ENCODE data around the gene GADD45GIP1. TPM values are rescaled to one million over a fixed set of nuclear protein-coding genes. Genes with fewer than 3 reads are reported as not detected.
A peak's percentile ranks its signal among the peaks of the same experiment; 100 is the strongest.

Gene GADD45GIP1
- total and polyA plus RNA-seq, 2 donors (not counting 1 experiment from before 2014, with no cell fraction given) = 12.6 to 17.5 TPM

- H3K36me3 ChIP-seq (replicated peaks in 1 of 2; ENCODE audit: control extremely low read depth in 1 of 2, control insufficient read depth in 1 of 2, extremely low read depth in 1 of 2, insufficient read depth in 2 of 2, low read length in 1 of 2) = peaks cover 5 to 43% of the 10 kb centered on the region in 2 experiments
- DNase-seq (peak; percentile 20), ATAC-seq (ENCODE audit: low read depth) (no peak)
- ChIA-PET CTCF (no interaction called here), POLR2A (no interaction called here)
- Mint-ChIP-seq H3K27me3 (no peaks in the 10 kb centered on the region), H3K4me3 (no peak overlapping the region), H3K27ac (no peak overlapping the region), H3K4me1 (peaks cover 24% of the 10 kb centered on the region), H3K9me3 (ENCODE audit: insufficient read depth) (no peaks in the 10 kb centered on the region)
- peaks cover 14 to 21% of the 10 kb centered on the region in 2 donors for H3K4me1 ChIP-seq (ENCODE audit: control insufficient read depth in 2 of 2, insufficient read depth in 2 of 2, low read length in 2 of 2)
- H3K27me3 ChIP-seq (replicated peaks in 1 of 4; ENCODE audit: control extremely low read depth in 1 of 4, control insufficient read depth in 3 of 4, insufficient read depth in 4 of 4, low read length in 3 of 4) = no peaks in the 10 kb centered on the region
- H4K20me1 ChIP-seq (ENCODE audit: control insufficient read depth, insufficient read depth, low read length, poor library complexity, severe bottlenecking) = peaks cover 29% of the 10 kb centered on the region
- peaks cover 60% of the 10 kb centered on the region for H3K79me2 ChIP-seq (ENCODE audit: control insufficient read depth, insufficient read depth, low read length)
- no peak overlapping the region for H3K4me2 ChIP-seq (replicated peaks; ENCODE audit: low read depth, low read length, poor library complexity, severe bottlenecking)
- H3K27ac ChIP-seq (ENCODE audit: low read length in 2 of 2) = no peak overlapping the region
- H3K9me3 ChIP-seq (ENCODE audit: control extremely low read depth in 1 of 3, control insufficient read depth in 2 of 3, insufficient read depth in 1 of 3, low read length in 2 of 3) = no peaks in the 10 kb centered on the region
- H3K4me3 ChIP-seq (ENCODE audit: control extremely low read depth in 1 of 5, extremely low read depth in 1 of 5, insufficient read depth in 1 of 5, low read depth in 2 of 5, low read length in 4 of 5) = no peak overlapping the region
- no peak overlapping the region for H3K9ac ChIP-seq (ENCODE audit: low read length)
- intact Hi-C loops (cut with micrococcal nuclease) = no loop called here
- no peak overlapping the region for H2AFZ ChIP-seq (ENCODE audit: insufficient read depth, low read depth, low read length, poor library complexity, severe bottlenecking)
- no peak for TF ChIP-seq CTCF (IDR thresholded peaks at IDR 0.05)
- no peak for TF ChIP-seq EZH2 (IDR thresholded peaks at IDR 0.05; ENCODE audit: borderline replicate concordance, insufficient read depth, low read depth, low read length, poor library complexity, severe bottlenecking)
- 83% methylated on average over 10 of the region's 19 CpGs for WGBS (ENCODE audit: insufficient coverage)
Measured at GRCh38 chr19:12930002-12930645, 26.9 kb downstream of the GADD45GIP1 start.

- Mint-ChIP-seq H3K4me3 (no peak overlapping the region), H3K4me1 (peaks cover 3% of the 10 kb centered on the region), H3K9me3 (ENCODE audit: insufficient read depth) (no peaks in the 10 kb centered on the region), H3K27me3 (no peaks in the 10 kb centered on the region), H3K27ac (no peak overlapping the region)
- no peak overlapping the region for H3K9ac ChIP-seq (ENCODE audit: low read length)
- TF ChIP-seq CTCF (IDR thresholded peaks at IDR 0.05) (no peak), EZH2 (IDR thresholded peaks at IDR 0.05; ENCODE audit: borderline replicate concordance, insufficient read depth, low read depth, low read length, poor library complexity, severe bottlenecking) (no peak)
- H3K9me3 ChIP-seq (ENCODE audit: control extremely low read depth in 1 of 3, control insufficient read depth in 2 of 3, insufficient read depth in 1 of 3, low read length in 2 of 3) = no peaks in the 10 kb centered on the region
- WGBS (ENCODE audit: insufficient coverage) = 98% methylated on average over 25 of the region's 29 CpGs
- H4K20me1 ChIP-seq (ENCODE audit: control insufficient read depth, insufficient read depth, low read length, poor library complexity, severe bottlenecking) = peaks cover 21% of the 10 kb centered on the region
- ChIA-PET CTCF (interaction anchor here (0.8 kb wide), 1 partner anchor 41 kb away, joined by 3 read pairs; no protein-coding TSS in a partner anchor), POLR2A (interaction anchor here (0.6 to 1.2 kb wide), 2 partner anchors 9 kb away, joined by 4 to 6 read pairs; partner anchors contain the start of gene FARSA)
- H3K79me2 ChIP-seq (ENCODE audit: control insufficient read depth, insufficient read depth, low read length) = peaks cover 14% of the 10 kb centered on the region
- ATAC-seq (ENCODE audit: low read depth) (no peak), DNase-seq (no peak)
- H3K4me2 ChIP-seq (replicated peaks; ENCODE audit: low read depth, low read length, poor library complexity, severe bottlenecking) = no peak overlapping the region
- peaks cover 2 to 64% of the 10 kb centered on the region in 2 experiments for H3K36me3 ChIP-seq (replicated peaks in 1 of 2; ENCODE audit: control extremely low read depth in 1 of 2, control insufficient read depth in 1 of 2, extremely low read depth in 1 of 2, insufficient read depth in 2 of 2, low read length in 1 of 2)
- no peak overlapping the region for H3K27ac ChIP-seq (ENCODE audit: low read length in 2 of 2)
- intact Hi-C loops (cut with micrococcal nuclease) = no loop called here
- H3K4me3 ChIP-seq (ENCODE audit: control extremely low read depth in 1 of 5, extremely low read depth in 1 of 5, insufficient read depth in 1 of 5, low read depth in 2 of 5, low read length in 4 of 5) = no peak overlapping the region
- no peak overlapping the region for H2AFZ ChIP-seq (ENCODE audit: insufficient read depth, low read depth, low read length, poor library complexity, severe bottlenecking)
- no peaks in the 10 kb centered on the region for H3K27me3 ChIP-seq (replicated peaks in 1 of 4; ENCODE audit: control extremely low read depth in 1 of 4, control insufficient read depth in 3 of 4, insufficient read depth in 4 of 4, low read length in 3 of 4)
- H3K4me1 ChIP-seq (ENCODE audit: control insufficient read depth in 2 of 2, insufficient read depth in 2 of 2, low read length in 2 of 2) = no peaks in the 10 kb centered on the region
Measured at GRCh38 chr19:12924621-12925310, 32.3 kb downstream of the GADD45GIP1 start.

All from B cell (primary cell).